Measurements from ENCODE around the gene PPP1R9A.

PPP1R9A gene

DNA sequence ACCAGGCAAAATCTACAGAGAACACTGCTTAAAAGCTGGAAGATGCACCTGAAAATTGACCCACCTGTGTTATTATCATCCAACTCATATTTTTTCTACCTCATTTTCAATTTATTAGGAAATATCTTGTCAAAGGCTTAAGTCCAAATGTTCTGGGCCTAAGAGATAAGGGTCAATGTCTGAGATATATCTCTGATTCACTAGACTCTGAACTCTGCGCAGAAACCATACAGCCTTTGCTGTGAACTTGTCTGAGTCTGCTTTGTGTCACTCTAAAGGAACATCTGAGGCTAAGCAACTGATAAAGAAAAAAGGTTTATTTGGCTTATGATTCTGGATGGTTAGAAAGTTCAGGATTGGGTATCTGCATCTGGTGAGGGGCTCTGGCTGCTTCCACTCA is 413.3 kb downstream of the PPP1R9A start:
- DNase-seq (ENCODE audit: low spot score) = no peak

DNA sequence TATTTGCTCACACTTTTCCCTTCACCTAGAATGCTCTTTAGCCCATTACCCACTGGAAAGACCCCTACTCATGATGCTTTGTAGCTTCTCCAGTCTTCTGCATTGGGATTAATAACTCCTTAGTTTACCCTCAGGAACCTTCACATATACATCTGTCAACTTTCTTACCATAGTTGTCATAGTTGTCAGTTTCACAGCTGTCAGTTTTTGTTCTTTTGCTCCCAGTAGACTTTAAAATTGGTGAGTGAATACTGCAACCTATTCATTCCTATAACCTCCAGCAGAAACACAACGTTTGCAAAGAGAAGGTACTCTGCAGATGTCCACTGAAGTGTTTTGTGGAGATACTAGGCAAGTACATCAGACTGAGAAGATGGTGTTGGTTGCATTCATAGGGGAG is 414.3 kb downstream of the PPP1R9A start:
- no peak for DNase-seq (ENCODE audit: low spot score)

DNA sequence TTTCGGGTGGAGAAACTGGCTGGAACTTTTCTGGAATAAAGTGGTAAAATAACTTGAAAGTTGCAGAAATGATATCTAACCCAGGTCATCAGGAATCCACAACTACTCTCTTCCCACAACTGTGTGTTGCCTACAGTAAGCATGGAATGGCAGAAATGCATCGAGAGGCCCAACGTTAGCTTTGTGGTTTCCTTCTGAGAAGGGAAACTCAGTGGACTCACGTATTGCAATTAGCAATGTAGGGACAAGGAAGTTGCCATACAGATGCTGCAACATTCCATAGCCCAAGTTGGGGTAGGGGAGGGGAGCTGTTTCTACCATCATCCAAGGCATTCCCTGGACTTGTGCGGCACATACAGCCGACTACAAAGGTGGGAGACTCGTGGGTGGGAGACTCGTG is 415.0 kb downstream of the PPP1R9A start:
- no peak for DNase-seq (ENCODE audit: low spot score)

DNA sequence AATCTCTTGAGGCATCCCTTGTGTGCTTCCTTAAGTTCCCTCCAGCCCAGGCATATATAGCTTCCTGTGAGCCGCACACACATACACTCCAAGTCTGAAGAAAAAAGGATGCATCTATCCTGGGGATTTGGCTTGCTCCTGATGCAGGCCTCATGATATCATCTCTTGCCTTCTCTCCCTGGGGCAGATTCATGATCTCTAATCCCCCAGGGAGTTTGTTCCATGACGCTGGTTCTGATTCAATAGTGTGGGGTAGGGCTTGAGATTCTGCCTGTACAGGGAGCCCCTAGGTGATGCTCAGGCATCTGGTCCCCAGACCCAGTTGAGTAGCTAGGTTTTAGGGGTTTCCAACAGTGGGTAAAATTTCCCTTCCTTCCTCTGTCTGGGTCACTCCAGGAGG is 415.5 kb downstream of the PPP1R9A start:
- DNase-seq (ENCODE audit: low spot score) = no peak

DNA sequence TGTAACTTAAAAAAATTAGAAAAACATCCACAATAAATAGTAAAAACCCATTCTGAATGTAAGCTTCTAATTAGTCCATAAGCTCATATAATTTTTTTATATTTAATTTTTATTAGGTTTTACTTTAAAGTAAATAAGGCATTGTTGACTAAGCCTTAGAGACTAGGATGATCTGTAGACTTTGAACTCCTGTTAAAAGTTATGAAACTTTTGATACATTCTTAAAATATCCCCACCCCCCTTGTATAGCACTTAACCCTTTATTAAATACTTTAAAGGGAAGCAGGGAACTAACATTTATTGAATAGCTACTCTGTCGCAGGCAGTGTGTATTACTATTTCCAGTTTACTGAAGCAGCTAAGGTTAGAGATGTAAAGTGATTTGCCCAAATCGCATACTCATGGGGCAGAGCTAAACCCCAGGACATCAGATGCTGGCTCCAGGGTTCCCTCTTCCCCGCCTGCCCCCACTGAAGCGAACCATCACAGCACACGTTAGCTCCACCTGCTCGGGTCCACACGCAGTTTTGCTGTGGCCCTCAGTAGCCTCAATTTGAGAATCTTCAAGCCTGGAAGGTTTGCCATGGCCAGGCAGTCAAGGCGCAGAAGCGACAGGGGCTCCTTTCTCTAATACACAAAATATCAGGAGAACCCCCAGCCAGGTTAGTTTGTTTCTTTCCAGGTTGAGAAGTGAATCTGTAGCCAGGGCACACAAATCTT is 416.2 kb downstream of the PPP1R9A start:
- DNase-seq (ENCODE audit: low spot score) = peak; percentile 20

DNA sequence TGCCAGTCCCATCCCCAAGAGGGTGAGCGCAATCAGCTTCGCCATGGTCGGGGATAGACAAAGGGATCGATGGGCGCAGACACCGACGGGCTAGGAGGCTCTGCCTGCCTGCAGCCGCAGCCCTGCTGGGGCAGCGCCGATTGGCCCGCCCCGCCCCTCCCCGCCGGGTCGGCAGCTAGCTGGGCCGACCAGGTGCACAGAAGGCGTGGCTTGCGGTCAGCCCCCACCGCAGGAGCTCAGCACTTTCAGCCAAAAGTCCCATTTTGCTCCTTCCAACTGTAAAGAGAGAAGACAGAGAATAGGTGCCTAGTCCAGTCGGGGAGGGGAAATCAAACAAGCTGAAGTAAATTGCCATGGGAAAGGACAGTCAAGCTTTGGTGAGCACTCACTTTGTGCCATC is 417.0 kb downstream of the PPP1R9A start, which contains the start of gene PON1:
TSS of gene PON1 (minus strand) at position 102 of the 400 bp plus-strand sequence. CDS start at position 45, 57 bp downstream.
- DNase-seq (ENCODE audit: low spot score) = peak; percentile 42

DNA sequence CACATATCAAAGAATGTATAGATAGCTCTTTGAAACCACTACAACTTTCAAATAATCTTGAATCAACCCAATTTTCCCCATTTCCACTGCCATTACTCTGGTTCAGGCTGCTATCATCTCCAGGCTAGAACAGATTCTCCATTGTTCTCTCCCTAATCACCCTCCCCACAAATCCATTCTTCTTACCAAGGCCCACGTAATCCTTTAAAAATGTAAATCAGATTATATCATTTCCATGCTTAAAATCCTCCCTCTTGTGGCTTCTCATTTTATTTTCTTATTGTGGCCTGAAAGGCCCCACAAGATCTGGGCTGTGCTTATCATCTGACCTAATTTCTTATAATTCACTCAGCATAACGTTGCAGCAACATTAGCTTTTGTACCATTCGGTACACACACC is 420.0 kb downstream of the PPP1R9A start:
- DNase-seq (ENCODE audit: low spot score) = no peak

DNA sequence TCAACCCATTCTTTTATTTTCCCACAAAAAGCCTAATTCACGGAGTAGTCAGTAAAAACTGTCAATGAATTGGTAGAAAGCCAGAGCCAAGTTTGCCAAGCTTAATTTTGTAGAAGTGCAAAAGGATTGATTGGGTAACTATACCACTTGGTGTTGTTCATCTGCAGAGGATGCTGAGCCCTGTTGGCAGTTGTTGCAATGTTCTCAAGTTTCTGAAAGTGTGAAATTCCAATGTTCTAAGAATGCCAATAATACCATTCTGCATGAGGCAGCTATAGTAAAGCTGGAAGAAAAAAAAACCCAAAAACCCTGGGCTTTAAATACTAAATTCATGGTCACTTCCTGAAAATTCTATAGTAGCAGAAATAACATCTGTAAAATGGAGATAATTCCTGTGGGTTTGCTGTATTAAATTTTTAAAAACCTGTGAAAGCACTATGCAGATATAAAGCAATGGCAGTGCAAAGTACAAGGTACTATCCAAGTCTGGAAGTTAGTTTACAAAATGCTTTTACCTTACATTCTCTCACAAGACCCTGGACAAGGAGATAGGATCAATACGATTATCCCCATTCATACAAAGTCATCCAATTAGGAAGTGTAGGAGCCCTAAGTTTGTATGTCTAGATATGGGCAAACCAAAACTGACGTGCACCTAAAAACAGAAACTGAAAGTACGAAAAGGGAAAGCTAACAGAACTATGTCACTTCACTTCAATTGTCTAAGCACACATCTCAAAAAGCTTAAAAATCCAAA is 423.0 kb downstream of the PPP1R9A start:
- DNase-seq (ENCODE audit: low spot score) = peak; percentile 44

DNA sequence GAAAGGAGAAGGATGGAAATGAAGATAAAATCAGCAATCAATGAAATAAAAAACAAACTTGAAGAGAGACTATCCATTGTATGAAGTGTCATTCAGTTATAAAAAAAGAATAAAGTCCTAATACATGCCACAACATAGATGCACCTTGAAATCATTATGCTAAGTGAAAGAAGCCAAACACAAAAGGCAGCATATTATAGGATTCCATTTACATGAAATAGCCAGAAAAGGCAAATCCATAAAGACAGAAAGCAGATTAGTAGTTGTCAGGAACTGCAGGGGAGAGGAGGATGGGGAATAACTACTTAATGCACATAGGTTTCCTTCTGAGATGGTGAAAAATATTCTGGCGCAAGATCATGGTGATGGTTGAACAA is 423.6 kb downstream of the PPP1R9A start:
- no peak for DNase-seq (ENCODE audit: low spot score)

DNA sequence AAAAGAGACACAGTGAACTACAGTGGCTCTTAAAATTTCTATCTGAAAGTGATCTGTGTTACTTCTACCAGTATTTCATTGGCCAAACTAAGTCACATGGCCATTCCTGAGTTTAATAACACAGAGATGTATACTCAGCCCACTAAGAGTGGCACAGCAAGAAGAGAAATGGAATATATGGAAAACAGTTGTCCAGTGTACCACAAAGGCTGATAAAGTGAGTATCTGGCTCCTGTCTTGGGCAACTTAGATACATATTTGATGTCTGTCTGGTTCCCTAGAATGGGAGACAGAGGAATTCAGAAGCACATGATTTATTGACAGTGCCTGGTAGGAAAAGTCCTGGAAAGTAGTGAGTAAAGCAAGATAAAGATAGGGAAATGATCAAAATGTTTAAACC is 427.1 kb downstream of the PPP1R9A start:
- no peak for DNase-seq (ENCODE audit: low spot score)

DNA sequence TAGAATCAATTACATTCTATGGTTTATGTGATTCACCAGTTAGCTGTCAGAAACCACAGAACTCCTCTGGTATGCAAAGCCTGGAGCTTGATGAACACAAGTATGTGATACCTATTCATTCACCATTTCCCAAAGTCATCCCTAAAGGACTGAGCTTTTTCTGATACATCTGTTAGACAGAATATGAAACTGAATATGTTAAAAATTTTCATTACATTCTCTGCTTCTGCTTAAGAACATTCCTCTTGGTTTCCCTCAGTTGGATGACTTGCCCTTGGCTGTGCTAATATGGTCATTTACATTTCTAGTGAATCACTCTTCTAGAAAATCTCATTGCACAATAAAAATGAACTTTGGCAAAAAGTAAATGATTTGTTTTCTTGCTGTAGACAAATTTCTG is 427.7 kb downstream of the PPP1R9A start:
- DNase-seq (ENCODE audit: low spot score) = no peak

DNA sequence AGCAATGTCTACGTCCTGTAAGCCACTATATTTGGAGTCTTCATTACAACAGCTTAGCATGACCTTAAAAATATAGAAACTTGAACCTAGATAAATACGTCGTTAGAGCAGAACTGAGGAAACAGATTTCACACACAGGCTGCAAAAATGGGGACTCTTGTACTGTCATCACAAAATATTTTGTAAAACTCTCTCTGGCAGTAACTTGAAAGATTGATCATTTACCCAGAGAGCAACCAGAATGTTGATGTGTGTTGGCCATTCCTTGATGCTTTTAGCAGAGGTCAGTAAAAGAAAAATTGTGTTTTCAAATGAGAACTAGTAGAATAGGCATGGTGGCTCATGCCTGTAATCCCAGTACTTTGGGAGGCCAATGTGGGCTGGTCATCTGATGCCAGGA is 431.4 kb downstream of the PPP1R9A start:
- no peak for DNase-seq (ENCODE audit: low spot score)

DNA sequence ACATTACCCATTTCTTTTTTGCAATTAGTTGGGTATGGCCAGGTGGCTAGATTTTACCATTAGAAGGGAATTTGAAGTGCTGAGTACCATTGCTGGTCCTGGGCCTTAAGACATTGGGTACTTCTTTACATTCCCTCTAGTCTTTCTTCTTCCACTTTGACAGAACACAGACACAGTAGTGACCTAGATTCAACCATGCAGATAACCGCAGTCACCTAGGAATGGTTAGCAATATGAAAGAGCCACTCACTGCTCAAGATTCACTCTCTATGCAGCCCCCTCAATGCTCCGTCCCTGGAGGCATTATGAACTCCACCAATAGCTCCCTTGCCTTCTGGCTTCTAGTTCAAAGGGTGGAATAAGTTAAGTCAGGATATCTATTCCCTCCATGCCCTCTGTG is 433.1 kb downstream of the PPP1R9A start:
- no peak for DNase-seq (ENCODE audit: low spot score)

DNA sequence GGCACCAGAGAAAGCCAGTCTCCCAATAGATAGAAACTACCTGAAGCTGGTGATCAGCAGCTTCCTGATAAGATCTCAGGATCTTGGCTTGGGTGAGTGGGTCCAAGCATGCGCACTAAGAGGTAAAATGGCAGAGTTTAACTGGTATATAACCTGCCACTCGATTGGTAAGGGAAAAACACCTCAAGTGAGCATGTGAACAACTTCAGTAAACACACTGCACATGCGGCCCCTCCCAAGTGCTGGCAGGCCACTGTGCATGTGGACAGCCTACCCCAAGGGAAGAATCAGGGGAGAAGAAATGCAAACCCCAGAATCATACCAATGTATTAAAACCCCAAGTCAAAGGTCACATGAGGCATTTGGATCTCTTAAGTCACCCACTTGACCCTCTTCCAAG is 434.6 kb downstream of the PPP1R9A start:
- no peak for DNase-seq (ENCODE audit: low spot score)

DNA sequence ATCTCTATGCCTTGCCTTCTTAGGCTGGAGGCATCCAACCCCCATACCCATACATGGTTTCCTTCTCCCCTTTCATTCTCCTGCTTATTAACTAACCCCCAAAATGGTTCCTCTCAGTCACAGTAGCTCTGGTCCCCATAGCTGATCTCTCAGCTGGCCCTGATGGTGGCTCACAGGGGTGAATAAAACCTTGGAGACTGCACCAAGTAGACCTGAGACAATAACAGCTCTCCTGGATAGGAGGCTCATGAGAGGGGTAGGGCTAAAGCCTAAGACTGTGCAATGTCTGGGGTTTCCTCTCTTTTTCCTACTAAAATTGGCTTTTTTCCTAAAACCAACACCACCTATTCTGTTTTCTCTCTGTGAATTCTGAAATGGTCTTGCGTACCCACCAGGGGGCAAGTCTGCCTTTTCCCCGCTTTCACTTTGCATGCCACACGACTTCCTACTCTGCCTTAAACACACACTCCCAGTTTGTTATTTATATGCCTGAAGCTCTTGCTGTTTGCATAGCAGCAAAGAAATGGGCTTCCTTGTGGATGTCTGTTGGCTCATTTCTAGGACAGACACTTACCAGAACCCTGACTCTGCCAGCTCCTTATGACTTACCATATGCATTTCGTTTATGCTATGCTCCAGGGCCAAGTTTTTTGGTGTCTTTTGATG is 435.4 kb downstream of the PPP1R9A start:
- no peak for DNase-seq (ENCODE audit: low spot score)
